NCI-H82 (cell line): ENCODE measurements around the gene SUOX.
"Not testable (repeated sequence)": the region's sequence is repeated elsewhere in the genome, so short reads cannot be mapped to it uniquely, and the experiment has no call there.

Source experiments
- DNase-seq: peaks from one replicate; lab custom pipeline; 2025; lab: John Stamatoyannopoulos, UW

The SUOX gene

GRCh38 chr12:55983232-55983842 is 13.7 kb upstream of the SUOX start:
- no peak for DNase-seq

- DNase-seq: no peak
Observed at GRCh38 chr12:55984861-55985260, 12.2 kb upstream of the SUOX start.

- DNase-seq: no peak
Observed at GRCh38 chr12:55985341-55985740, 11.7 kb upstream of the SUOX start.

GRCh38 chr12:55985976-55986375 is 11.1 kb upstream of the SUOX start:
- DNase-seq: not testable (repeated sequence)

GRCh38 chr12:55991110-55991509 is 6.0 kb upstream of the SUOX start:
- no peak for DNase-seq

- no peak for DNase-seq
Observed at GRCh38 chr12:55993230-55993853, 3.7 kb upstream of the SUOX start.

GRCh38 chr12:55995366-55995765 is 1.7 kb upstream of the SUOX start:
- DNase-seq: no peak

GRCh38 chr12:55996201-55996714 is 818 bp upstream of the SUOX start:
- peak; percentile 80 for DNase-seq

- DNase-seq: no peak
Observed at GRCh38 chr12:55997535-55997859, 421 bp downstream of the SUOX start.

GRCh38 chr12:55999522-55999921 is 2.4 kb downstream of the SUOX start:
- DNase-seq: not testable (repeated sequence)

- not testable (repeated sequence) for DNase-seq
Observed at GRCh38 chr12:55999999-56000540, 3.0 kb downstream of the SUOX start.

- DNase-seq: no peak
Observed at GRCh38 chr12:56001487-56002100, 4.5 kb downstream of the SUOX start.

- not testable (repeated sequence) for DNase-seq
Observed at GRCh38 chr12:56003376-56003775, 6.3 kb downstream of the SUOX start.

- no peak for DNase-seq
Observed at GRCh38 chr12:56004211-56004610, 7.1 kb downstream of the SUOX start.

- DNase-seq: peak; percentile 77
Observed at GRCh38 chr12:56007564-56008559, 10.8 kb downstream of the SUOX start.

GRCh38 chr12:56010111-56010570 is 13.1 kb downstream of the SUOX start:
- no peak for DNase-seq

GRCh38 chr12:56011509-56012090 is 14.5 kb downstream of the SUOX start:
- no peak for DNase-seq

GRCh38 chr12:56013482-56013881 is 16.4 kb downstream of the SUOX start:
- DNase-seq: no peak

GRCh38 chr12:56014205-56014604 is 17.1 kb downstream of the SUOX start:
- no peak for DNase-seq

- no peak for DNase-seq
Observed at GRCh38 chr12:56017181-56017580, 20.1 kb downstream of the SUOX start.

GRCh38 chr12:56018356-56018755 is 21.3 kb downstream of the SUOX start:
- no peak for DNase-seq
